GM19025 (cell line): Measurements from ENCODE around the gene IGLON5.

Source experiments
- ATAC-seq: cut with Tn5 transposase; IDR thresholded peaks from one replicate; pipeline ENCODE4 v1.9.1; 2021; ENCODE audit warnings: mild to moderate bottlenecking, low read depth, moderate library complexity; ENCODE audit not compliant: unreplicated experiment

IGLON5 gene

GRCh38 chr19:51317376-51317775 lies 5.9 kb downstream of the IGLON5 start:
- no peak for ATAC-seq

DNA sequence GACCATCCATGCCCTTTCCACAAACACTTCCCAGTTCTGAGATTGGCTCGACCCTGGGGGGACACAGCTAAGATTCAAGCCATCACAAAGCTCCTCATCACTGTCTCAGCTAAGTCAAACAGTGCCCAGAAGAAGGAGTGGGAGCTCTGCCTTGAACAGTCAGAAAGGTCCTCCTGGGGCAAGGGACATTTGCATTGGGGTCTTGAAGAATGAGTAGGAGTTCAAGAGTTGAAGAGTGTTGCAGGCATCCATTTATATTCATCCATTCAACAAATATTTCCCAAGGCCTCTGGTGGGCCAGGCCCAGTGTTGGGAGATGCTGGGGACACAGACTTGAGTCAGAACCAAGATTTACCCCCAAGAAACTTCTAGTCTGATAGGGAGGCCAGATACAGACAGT lies 6.5 kb downstream of the IGLON5 start:
- no peak for ATAC-seq

- ATAC-seq = no peak
Measured at GRCh38 chr19:51318687-51319648, 7.5 kb downstream of the IGLON5 start.

- no peak for ATAC-seq
Measured at GRCh38 chr19:51319649-51320279, 8.3 kb downstream of the IGLON5 start.

GRCh38 chr19:51320280-51320657 lies 8.8 kb downstream of the IGLON5 start:
- no peak for ATAC-seq

DNA sequence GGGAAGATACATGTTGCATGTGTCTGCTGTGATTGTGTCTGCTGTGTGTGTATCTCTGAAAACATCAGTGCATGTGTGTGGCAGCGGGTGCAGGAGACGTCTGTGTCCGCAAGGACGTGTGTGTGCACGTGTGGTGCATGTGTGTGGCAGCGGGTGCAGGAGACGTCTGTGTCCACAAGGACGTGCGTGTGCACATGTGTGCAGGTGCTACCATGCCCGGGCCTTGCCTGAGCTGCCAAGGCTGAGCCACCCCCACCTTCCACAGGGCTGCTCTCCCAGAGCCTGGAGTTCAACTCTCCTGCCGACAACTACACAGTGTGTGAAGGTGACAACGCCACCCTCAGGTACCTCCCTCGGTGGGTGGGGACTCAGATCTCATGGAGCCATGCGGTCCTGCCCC lies 10.4 kb downstream of the IGLON5 start:
- no peak for ATAC-seq

GRCh38 chr19:51323481-51324166 lies 12.2 kb downstream of the IGLON5 start:
- no peak for ATAC-seq

GRCh38 chr19:51324167-51324481 lies 12.7 kb downstream of the IGLON5 start:
- ATAC-seq = no peak

DNA sequence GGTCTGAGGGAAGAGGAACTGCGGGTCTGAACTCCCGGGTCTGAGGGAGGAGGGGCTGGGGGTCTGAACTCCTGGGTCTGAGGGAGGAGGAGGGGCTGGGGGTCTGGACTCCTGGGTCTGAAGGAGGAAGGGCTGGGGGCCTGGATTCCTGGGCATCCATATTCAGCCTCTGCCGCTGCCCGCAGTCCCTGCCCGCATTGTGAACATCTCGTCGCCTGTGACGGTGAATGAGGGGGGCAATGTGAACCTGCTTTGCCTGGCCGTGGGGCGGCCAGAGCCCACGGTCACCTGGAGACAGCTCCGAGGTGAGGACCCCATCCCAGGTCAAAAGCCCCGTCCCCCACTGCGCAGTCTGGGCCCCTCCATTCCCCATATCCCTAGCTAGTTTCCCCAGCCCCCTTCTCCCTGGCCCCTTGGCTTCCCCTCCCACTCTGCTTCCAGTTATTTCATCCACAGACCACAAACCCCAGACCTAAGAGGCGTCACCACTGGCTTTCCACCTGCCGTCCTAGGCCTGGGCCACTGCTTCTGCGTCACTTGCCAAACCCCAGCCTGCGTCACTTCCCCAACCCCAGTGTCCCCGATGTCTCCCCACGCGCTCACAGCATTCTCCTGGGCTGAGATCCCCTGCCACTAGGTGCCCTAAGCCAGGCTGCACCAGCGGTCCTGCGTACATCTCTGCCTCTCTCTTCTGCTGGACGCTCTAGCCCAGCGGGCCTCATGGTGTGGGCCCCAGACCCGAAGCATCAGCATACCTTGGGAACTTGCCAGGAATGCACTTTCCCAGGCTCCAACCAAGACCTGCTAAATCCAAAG lies 13.9 kb downstream of the IGLON5 start:
- ATAC-seq = no peak

- ATAC-seq = no peak
Measured at GRCh38 chr19:51326216-51327065, 15.0 kb downstream of the IGLON5 start.

- ATAC-seq = no peak
Measured at GRCh38 chr19:51327066-51328001, 15.9 kb downstream of the IGLON5 start.

GRCh38 chr19:51329411-51329810 lies 18.0 kb downstream of the IGLON5 start:
- no peak for ATAC-seq

DNA sequence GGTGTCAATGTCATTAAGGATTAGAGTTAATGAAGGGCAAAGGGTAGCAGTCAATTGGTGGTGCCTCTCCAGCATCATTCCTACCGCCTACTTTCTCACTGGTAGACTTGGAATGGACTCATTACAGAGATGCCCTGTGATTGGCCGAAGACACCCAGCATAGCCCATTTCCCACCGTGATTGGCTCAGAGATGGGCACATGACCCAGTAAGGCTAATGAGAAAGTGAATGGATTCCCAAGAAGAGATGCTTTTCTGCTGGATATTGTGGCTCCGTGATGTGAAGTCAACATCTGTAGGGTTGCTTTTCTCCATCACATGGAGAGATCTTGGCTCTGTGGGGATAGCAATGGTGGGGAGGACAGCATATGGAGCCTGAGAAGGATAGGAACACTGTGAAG lies 18.9 kb downstream of the IGLON5 start:
- no peak for ATAC-seq

GRCh38 chr19:51331193-51331592 lies 19.7 kb downstream of the IGLON5 start:
- no peak for ATAC-seq

DNA sequence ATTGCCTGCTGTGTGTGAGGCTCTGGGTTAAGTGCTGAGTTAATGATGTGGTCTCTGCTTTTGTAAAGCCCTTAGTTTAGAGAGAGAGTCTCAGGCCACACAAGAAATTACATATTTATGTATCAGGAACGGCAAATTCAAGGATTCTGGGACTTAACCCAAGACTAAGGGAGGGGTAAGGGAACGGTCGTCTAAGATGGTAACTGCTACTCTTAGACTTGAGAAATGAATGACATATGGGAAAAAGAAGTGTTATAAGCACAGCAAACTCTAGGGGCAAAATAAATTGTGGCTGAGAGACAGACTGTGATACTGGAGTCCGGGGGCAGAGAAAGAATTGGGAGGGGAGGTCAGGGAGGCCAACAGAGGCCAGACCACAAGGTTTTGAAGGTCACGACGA lies 20.3 kb downstream of the IGLON5 start:
- ATAC-seq = no peak

DNA sequence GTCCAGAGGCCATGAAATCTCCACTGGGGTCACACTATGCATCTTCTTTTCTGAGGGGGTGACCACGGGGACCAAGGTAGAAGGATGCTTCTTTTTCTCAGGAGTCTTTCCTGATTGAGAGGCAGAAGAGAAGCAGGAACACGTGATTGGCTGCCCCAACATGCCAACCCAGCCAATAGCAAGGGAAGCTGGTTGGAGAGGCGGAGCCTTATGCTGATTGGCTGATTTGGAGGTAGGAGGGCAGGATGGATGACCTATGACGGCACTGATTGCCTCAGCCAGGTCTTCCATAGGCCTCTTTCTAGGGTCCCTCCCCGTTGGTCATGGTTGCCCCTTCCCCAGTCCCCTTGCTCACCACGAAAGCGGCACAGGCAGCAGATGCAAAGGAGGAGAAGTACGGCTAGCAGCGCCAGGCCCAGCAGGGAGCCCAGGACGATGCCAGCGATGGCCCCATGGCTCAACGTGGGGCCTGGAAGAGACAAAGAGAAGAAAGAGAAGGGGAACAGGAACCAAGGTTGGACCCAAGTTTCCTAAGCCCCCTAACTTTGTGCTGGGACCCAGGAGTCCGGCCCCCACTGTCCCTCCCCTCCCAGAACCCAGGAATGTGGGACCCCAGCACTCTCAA lies 22.5 kb downstream of the IGLON5 start:
- ATAC-seq = no peak

DNA sequence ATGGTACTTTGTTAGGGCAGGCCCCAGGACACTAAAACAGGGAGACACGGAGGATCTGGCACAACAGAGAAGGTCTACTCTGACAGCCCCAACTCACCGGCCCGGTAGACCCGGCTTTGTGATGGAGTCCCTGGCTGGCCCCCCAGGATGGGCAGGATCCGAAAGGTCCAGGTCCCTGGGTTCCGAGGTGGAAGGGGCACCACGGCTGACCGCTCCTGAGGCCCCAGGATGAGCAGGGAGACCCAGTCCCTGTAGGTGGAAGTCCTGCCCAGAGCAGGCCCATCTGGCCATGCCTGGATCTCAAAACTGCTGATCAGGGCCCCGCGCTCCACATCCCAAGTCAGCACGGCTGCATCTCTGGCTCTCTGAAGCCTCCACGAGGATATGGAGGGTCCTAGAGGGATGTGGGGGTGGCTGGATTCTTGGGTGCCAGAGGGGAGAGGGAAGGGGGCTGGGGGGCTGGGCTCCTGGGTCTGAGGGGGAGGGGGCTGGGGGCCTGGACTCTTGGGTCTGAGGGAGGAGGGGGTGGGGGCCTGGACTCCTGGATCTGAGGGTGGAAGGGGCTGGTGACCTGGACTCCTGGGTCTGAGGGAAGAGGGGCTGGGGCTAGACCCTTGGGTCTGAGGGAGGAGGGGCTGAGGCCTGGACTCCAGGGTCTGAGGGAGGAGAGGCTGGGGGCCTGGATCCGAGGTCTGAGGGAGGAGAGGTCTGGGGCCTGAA lies 25.9 kb downstream of the IGLON5 start:
- ATAC-seq = no peak
